GM13976 (cell line): Measurements from ENCODE around the gene UGT2B7.

Source experiments
- DNase-seq: peaks from one replicate; pipeline ENCODE4 v3.0.0; 2012; ENCODE audit warnings: low spot score
- in situ Hi-C: fragments of 300-500 bp; cut with MboI; formaldehyde crosslinking; loops from one replicate; pipeline ENCODE4 v1.12.0; 2022; ENCODE audit warnings: low sequenced_read_pairs, mixed read lengths, inconsistent platforms; ENCODE audit not compliant: unreplicated experiment
- TF ChIP-seq, protein P1 (sequence below): IDR thresholded peaks from 2 replicates; pipeline ENCODE4 v1.5.1; 2012; ENCODE audit warnings: borderline replicate concordance, mild to moderate bottlenecking; ENCODE audit not compliant: insufficient read depth; ENCODE audit errors: extremely low read depth, missing control alignments, control extremely low read depth

Gene UGT2B7

DNA sequence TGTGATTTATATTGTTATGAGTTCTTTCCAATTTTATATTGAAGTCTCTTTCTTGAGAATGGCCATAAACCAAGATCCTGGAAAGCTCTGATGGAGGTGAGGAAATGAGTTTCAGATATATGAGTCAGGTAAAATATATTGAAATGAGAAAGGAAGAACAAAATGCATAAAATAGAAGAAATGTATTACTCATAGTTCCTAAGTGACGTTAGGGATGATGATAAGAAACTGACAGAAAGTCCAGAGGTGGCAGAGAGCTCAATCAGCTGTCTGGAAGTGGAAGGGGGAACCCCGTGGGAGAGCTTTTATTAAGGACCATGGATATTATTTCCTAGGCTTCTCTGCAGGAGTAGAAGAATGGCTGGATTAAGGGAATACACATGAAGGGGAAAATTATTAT, 24.6 kb downstream of the UGT2B7 start:
- in situ Hi-C loops: no loop called here
- DNase-seq: no peak
- TF ChIP-seq, protein P1, sequence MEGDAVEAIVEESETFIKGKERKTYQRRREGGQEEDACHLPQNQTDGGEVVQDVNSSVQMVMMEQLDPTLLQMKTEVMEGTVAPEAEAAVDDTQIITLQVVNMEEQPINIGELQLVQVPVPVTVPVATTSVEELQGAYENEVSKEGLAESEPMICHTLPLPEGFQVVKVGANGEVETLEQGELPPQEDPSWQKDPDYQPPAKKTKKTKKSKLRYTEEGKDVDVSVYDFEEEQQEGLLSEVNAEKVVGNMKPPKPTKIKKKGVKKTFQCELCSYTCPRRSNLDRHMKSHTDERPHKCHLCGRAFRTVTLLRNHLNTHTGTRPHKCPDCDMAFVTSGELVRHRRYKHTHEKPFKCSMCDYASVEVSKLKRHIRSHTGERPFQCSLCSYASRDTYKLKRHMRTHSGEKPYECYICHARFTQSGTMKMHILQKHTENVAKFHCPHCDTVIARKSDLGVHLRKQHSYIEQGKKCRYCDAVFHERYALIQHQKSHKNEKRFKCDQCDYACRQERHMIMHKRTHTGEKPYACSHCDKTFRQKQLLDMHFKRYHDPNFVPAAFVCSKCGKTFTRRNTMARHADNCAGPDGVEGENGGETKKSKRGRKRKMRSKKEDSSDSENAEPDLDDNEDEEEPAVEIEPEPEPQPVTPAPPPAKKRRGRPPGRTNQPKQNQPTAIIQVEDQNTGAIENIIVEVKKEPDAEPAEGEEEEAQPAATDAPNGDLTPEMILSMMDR: no peak

DNA sequence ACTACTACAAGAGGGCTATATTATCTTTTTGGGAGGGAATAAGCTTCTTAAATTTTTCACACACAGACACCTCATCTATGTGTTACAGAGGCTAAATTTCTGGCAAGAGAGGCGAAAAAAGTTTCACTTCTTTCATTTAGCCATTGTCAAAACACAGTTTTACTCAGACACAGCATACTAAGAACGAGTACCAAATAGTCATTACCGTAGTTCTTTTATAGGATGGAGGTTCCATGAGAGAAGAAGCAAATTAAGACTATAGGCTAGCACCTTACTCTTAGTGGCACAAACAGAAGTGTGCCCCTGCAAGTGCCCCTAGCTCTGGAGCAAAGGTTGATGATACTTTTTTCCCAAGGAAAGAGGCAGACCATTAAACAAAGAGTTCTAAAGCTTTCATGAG, 26.2 kb downstream of the UGT2B7 start:
- peak; percentile 2 for DNase-seq
- TF ChIP-seq, protein P1: no peak
- in situ Hi-C loops: no loop called here

DNA sequence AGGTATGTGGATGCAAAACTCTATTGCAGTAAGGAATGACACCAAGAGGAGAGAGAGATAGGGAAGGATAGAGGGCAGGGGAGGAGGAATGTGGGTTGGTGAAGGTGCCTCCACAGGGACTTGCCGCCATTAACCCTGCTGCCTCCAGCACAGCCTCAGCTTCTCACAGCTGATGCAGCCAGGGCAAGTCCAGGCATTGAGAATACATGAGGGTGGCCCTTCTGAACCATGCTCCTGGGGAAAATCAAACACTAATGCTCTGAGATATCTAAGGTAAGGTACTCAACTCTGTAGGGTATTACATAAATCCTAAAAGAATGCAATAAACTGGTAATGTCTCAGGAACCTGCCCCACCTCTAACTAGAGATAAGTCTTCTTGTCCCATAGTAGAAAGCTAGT, 28.7 kb downstream of the UGT2B7 start:
- in situ Hi-C loops: no loop called here
- TF ChIP-seq, protein P1: no peak
- no peak for DNase-seq

DNA sequence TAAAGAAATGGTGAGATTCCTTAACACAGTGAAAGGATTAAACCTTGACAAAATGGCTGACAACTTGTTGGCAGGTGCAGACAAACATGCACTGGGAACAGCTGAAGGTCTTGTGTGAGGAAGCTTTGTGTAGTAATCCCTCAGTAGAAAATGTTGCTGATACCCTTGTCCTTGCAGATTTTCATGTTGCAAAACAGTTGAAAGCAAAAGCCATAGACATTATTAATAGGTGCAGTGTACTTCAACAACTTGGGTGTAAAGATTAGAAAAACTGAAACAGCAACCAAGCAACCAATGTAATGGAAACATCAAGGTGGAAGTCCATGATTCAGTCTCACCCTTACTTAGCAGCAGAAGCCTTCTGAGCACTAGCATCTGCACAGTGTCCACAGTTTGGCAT, 29.8 kb downstream of the UGT2B7 start:
- TF ChIP-seq, protein P1: no peak
- peak; percentile 3 for DNase-seq
- in situ Hi-C loops: no loop called here

DNA sequence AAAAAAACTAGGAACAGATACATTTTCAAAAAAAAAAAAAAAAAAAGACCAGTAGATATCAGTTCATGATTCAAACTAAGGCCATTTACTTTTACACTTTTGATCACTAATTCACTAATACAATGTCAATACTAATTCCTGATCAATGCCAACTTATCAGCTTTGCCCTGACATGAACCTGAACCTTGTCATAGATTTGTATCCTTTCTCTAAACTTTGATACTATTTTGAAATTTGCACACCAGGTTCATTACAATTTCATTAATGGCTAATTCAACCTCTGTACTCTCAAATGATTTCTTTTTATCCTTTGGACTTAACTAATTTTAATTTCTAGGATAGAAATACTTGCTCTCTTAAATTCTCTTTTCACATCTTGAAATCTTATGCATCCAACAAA, 37.7 kb downstream of the UGT2B7 start:
- TF ChIP-seq, protein P1: no peak

DNA sequence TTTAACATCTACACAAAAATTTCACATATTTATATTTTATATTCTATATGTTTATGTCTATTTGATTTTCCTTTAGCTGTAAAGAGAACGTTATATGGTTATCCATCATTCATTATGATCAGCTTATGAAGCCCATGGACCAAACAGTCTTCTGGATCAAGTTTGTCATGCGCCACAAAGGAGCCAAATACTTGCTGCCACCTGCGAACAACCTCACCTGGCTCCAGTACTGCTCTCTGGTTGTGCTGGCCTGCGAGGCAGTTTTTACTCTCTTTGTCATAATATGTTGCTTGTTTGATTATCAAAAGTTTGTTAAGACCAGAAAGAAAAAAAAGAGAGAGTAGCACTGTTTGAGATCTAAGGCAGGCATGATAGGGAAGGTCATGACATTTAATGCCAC, 38.2 kb downstream of the UGT2B7 start:
- TF ChIP-seq, protein P1: no peak
- DNase-seq: no peak
- in situ Hi-C loops: no loop called here

More for the DNA sequence above, 37.7 kb downstream of the UGT2B7 start:
- DNase-seq: no peak
- in situ Hi-C loops: no loop called here

DNA sequence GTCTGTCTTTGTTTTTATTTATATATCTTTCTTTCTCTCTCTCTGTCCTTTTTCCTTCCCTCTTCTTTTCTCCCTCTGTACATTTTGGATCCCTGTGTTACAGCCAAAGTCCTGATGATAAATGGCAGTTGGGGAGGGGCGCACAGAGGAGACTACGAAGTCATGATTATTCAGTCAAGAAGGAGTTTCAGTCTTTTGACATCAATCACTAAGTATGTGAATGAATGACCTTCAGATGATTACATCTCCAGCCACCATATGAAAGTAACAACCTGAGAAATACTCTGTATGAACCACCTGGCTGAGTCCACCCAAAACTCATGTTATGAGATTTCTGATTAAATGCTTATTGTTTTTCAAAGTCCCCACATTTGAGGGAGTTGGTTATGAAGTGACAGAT, 45.0 kb downstream of the UGT2B7 start:
- DNase-seq: no peak
- TF ChIP-seq, protein P1: no peak
- in situ Hi-C loops: no loop called here
